Effector memory CD4-positive, alpha-beta T cell (primary cell): ENCODE measurements around the gene NPIPA5.
"Not testable (repeated sequence)": the region's sequence is repeated elsewhere in the genome, so short reads cannot be mapped to it uniquely, and the experiment has no call there.

Experiments
- DNase-seq, 3 donors: peaks; one replicate each; pipeline ENCODE4 v3.0.0-alpha.2; 2020
- H3K27ac ChIP-seq: 2 replicates; pipeline ENCODE4 v1.7.0; 2013; ENCODE audit warnings: mild to moderate bottlenecking, low read length, moderate library complexity; ENCODE audit not compliant: insufficient read depth, poor library complexity, severe bottlenecking
- H3K27me3 ChIP-seq: replicated peaks from 2 replicates; pipeline ENCODE4 v1.7.0; 2013; ENCODE audit warnings: mild to moderate bottlenecking, low read length; ENCODE audit not compliant: insufficient read depth, control insufficient read depth, poor library complexity, severe bottlenecking
- H3K36me3 ChIP-seq: 2 replicates; pipeline ENCODE4 v1.7.0; 2013; ENCODE audit warnings: mild to moderate bottlenecking, low read length, moderate library complexity; ENCODE audit not compliant: control insufficient read depth, insufficient read depth
- H3K4me1 ChIP-seq: 2 replicates; pipeline ENCODE4 v1.7.0; 2013; ENCODE audit warnings: low read length, mild to moderate bottlenecking; ENCODE audit not compliant: control insufficient read depth, insufficient read depth, poor library complexity, severe bottlenecking
- H3K4me3 ChIP-seq: 2 replicates; pipeline ENCODE4 v1.7.0; 2013; ENCODE audit warnings: low read length, low read depth, mild to moderate bottlenecking; ENCODE audit not compliant: insufficient read depth, poor library complexity, severe bottlenecking
- H3K9me3 ChIP-seq: 2 replicates; pipeline ENCODE4 v1.7.0; 2013; ENCODE audit warnings: mild to moderate bottlenecking, low read length, moderate library complexity; ENCODE audit not compliant: control insufficient read depth

Gene NPIPA5

GRCh38 chr16:15395631-15396508, 17.8 kb upstream of the NPIPA5 start, which contains the start of gene MPV17L:
TSS of gene MPV17L (plus strand) at chr16:15395754. CDS start at chr16:15395898, 144 bp downstream.
- H3K27ac ChIP-seq, H3K4me1 ChIP-seq, H3K27me3 ChIP-seq, DNase-seq, H3K36me3 ChIP-seq, H3K4me3 ChIP-seq, H3K9me3 ChIP-seq: not testable (repeated sequence)

- not testable (repeated sequence) for H3K4me3 ChIP-seq, H3K27ac ChIP-seq, H3K9me3 ChIP-seq, H3K36me3 ChIP-seq, H3K27me3 ChIP-seq, DNase-seq, H3K4me1 ChIP-seq
These were observed 14.9 kb upstream of the NPIPA5 start for GRCh38 chr16:15393025-15393424.

- not testable (repeated sequence) for DNase-seq, H3K27ac ChIP-seq, H3K9me3 ChIP-seq, H3K4me3 ChIP-seq, H3K4me1 ChIP-seq, H3K27me3 ChIP-seq, H3K36me3 ChIP-seq
These were observed 11.8 kb upstream of the NPIPA5 start for GRCh38 chr16:15389916-15390315.

DNA sequence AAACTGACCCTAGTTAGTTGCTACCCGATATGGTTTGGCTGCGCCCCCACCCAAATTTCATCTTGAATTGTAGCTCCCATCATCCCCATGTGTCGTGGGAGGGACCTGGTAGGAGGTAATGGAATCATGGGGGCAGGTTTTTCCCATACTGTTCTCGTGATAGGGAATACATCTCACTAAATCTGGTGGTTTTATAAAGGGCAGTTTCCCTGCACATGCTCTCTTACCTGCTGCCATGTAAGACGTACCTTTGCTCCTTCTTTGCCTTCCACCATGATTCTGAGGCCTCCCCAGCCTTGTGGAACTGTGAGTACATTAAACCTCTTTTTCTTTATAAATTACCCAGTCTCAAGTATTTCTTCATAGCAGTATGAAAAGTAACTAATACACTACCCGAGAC, 10.0 kb upstream of the NPIPA5 start:
- not testable (repeated sequence) for DNase-seq, H3K27ac ChIP-seq, H3K4me1 ChIP-seq, H3K36me3 ChIP-seq, H3K27me3 ChIP-seq, H3K4me3 ChIP-seq, H3K9me3 ChIP-seq

DNA sequence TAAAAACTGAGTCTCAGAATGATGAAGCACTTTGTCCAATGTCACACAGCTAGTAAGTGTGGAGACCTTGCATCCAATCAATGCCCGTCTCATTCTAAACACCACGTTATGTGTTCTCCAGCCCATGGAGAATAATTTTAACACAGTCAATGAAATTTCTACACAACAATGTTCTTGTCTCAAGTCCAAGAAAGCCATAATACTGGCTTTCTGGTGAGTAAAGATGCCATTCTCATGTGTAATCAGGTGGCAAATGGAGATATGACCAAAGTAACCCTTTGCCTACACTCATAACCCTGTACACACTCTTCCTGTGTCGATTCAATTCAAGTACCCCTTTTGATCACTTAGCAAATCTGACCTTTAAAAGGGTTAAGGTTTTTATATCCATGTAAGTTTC, 4.7 kb upstream of the NPIPA5 start:
- H3K27ac ChIP-seq, H3K27me3 ChIP-seq, DNase-seq, H3K4me3 ChIP-seq, H3K4me1 ChIP-seq, H3K36me3 ChIP-seq, H3K9me3 ChIP-seq: not testable (repeated sequence)

GRCh38 chr16:15357495-15357894, 20.6 kb downstream of the NPIPA5 start:
- H3K9me3 ChIP-seq, H3K27me3 ChIP-seq: not testable (repeated sequence)

GRCh38 chr16:15354846-15355245, 23.2 kb downstream of the NPIPA5 start:
- H3K4me3 ChIP-seq, H3K36me3 ChIP-seq, DNase-seq, H3K27me3 ChIP-seq, H3K9me3 ChIP-seq, H3K4me1 ChIP-seq, H3K27ac ChIP-seq: not testable (repeated sequence)

More at GRCh38 chr16:15357495-15357894, 20.6 kb downstream of the NPIPA5 start:
- H3K36me3 ChIP-seq, DNase-seq, H3K4me1 ChIP-seq, H3K4me3 ChIP-seq, H3K27ac ChIP-seq: not testable (repeated sequence)

- not testable (repeated sequence) for H3K27ac ChIP-seq, H3K4me3 ChIP-seq, H3K9me3 ChIP-seq, H3K27me3 ChIP-seq, H3K36me3 ChIP-seq, DNase-seq, H3K4me1 ChIP-seq
These were observed 25.2 kb downstream of the NPIPA5 start for GRCh38 chr16:15352852-15353251.

DNA sequence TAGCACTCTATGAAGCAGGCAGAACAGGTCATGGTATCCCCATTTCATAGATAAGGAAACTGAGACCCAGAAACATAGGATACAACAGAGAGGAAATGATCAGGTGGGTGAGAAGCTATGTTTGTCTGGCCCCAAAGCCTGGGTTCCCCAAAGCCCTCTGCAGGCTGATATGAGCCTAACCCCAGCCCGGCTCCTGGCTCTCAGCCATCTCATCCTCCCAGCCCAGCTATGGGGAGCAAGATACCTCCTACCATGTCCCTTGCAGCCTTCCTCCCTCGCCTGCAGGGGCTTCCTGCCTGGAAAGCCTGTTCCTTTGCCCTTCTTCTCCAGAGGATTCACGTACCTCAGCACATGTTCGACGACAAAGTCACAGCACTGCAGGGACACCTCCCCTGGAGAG, 26.3 kb downstream of the NPIPA5 start:
- not testable (repeated sequence) for H3K9me3 ChIP-seq, H3K36me3 ChIP-seq, H3K27me3 ChIP-seq, H3K4me1 ChIP-seq, H3K4me3 ChIP-seq, DNase-seq, H3K27ac ChIP-seq

DNA sequence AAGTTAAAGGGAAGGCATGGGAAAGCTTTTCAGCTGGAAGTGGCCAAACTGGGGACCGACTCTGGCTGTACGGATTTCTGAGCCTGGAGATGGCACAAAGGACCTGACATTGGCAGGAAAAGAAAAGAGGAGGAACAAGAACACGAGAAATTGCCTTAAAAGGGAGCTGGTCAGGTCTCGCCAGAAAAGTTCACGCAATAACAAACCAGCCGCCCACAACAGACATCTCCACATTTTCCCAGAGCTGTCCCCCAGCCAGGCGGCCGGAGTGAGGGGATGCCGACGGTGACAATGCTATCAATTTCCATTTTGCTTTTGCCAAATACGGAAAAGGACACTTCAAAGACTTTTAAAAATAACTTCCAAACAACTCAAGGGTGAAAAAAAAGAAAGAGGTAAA, 26.8 kb downstream of the NPIPA5 start:
- H3K4me3 ChIP-seq, H3K4me1 ChIP-seq, H3K27me3 ChIP-seq, H3K27ac ChIP-seq, H3K9me3 ChIP-seq, DNase-seq, H3K36me3 ChIP-seq: not testable (repeated sequence)
